Neural progenitor cell (in vitro differentiated cells): Measurements from ENCODE around the gene ATXN7L1. TPM values are rescaled to one million over a fixed set of nuclear protein-coding genes. Genes with fewer than 3 reads are reported as not detected.

Experiments used
- DNase-seq: peaks from one replicate; pipeline ENCODE4 v3.0.0-alpha.2; 2016; ENCODE audit warnings: low spot score
- H2AFZ ChIP-seq: fragments of 200-600 bp; sonication (generic); replicated peaks from 2 replicates; pipeline ENCODE4 v1.6.1; 2016; ENCODE audit warnings: antibody characterized with exemption
- H3F3A ChIP-seq: fragments of 200-600 bp; sonication (generic); 2 replicates; pipeline ENCODE4 v1.6.1; 2016; ENCODE audit warnings: antibody characterized with exemption, low read depth
- H3K27ac ChIP-seq: fragments of 200-600 bp; sonication (generic); 2 replicates; pipeline ENCODE4 v1.5.1; 2016; ENCODE audit warnings: mild to moderate bottlenecking
- H3K27me3 ChIP-seq: fragments of 200-600 bp; sonication (generic); 2 replicates; pipeline ENCODE4 v1.6.1; 2016; ENCODE audit warnings: mild to moderate bottlenecking, moderate library complexity
- H3K36me3 ChIP-seq: fragments of 200-600 bp; sonication (generic); 2 replicates; pipeline ENCODE4 v1.5.1; 2016
- H3K4me1 ChIP-seq: fragments of 200-600 bp; sonication (generic); 2 replicates; pipeline ENCODE4 v1.6.1; 2016; ENCODE audit warnings: mixed run types
- H3K4me2 ChIP-seq: fragments of 200-600 bp; sonication (generic); 2 replicates; pipeline ENCODE4 v1.6.1; 2016
- H3K4me3 ChIP-seq: fragments of 200-600 bp; sonication (generic); 2 replicates; pipeline ENCODE4 v1.5.1; 2016
- H3K79me2 ChIP-seq: fragments of 200-600 bp; sonication (generic); 2 replicates; pipeline ENCODE4 v1.6.1; 2016; ENCODE audit warnings: low read depth
- H3K9ac ChIP-seq: fragments of 200-600 bp; sonication (generic); 2 replicates; pipeline ENCODE4 v1.6.1; 2016
- H3K9me3 ChIP-seq: fragments of 200-600 bp; sonication (generic); 2 replicates; pipeline ENCODE4 v1.5.1; 2016; ENCODE audit warnings: low read depth
- H4K20me1 ChIP-seq: fragments of 200-600 bp; sonication (generic); 2 replicates; pipeline ENCODE4 v1.6.1; 2016; ENCODE audit warnings: low read depth
- H3K27ac Mint-ChIP-seq: 3 replicates; pipeline ENCODE4 v1.8.0; 2021; ENCODE audit warnings: mixed read lengths
- H3K27me3 Mint-ChIP-seq: 2 replicates; pipeline ENCODE4 v1.8.0; 2022; ENCODE audit warnings: low read depth, mild to moderate bottlenecking, inconsistent platforms, moderate library complexity, mixed read lengths; ENCODE audit not compliant: insufficient read depth
- H3K36me3 Mint-ChIP-seq: 3 replicates; pipeline ENCODE4 v1.8.0; 2021; ENCODE audit warnings: mixed read lengths
- H3K4me1 Mint-ChIP-seq: 3 replicates; pipeline ENCODE4 v1.8.0; 2021; ENCODE audit warnings: mixed read lengths
- H3K4me3 Mint-ChIP-seq: 3 replicates; pipeline ENCODE4 v1.8.0; 2021; ENCODE audit warnings: mild to moderate bottlenecking, moderate library complexity, mixed read lengths
- H3K9me3 Mint-ChIP-seq: 3 replicates; pipeline ENCODE4 v1.8.0; 2020; ENCODE audit warnings: mixed read lengths
- CTCF ChIP-seq: fragments of 200-600 bp; sonication (generic); IDR thresholded peaks from 2 replicates; pipeline ENCODE4 v1.5.1; 2017; ENCODE audit warnings: antibody characterized with exemption, mild to moderate bottlenecking
- EZH2 ChIP-seq: fragments of 200-600 bp; sonication (generic); IDR thresholded peaks from 2 replicates; pipeline ENCODE4 v1.6.1; 2017; ENCODE audit warnings: antibody characterized with exemption, mild to moderate bottlenecking, moderate library complexity
- EZH2phosphoT487 ChIP-seq: fragments of 200-600 bp; sonication (generic); IDR thresholded peaks from 2 replicates; pipeline ENCODE4 v1.6.1; 2017; ENCODE audit warnings: antibody characterized with exemption
- total RNA-seq: library from RNA; depleted of rRNA; stranded (reverse); fragments of >200 nt; gene quantifications from 2 replicates; pipeline ENCODE4 v1.2.3, GENCODE V29; 2015; ENCODE audit warnings: low replicate concordance

ATXN7L1 gene
- total RNA-seq, 1 donor from 2014 or later, result 5.9 TPM

GRCh38 chr7:105748701-105749100 is 127.7 kb downstream of the ATXN7L1 start:
- Mint-ChIP-seq H3K27me3 (no peaks in the 10 kb centered on the region), H3K27ac (no peak overlapping the region), H3K4me1 (peaks cover 20% of the 10 kb centered on the region), H3K9me3 (no peaks in the 10 kb centered on the region), H3K4me3 (no peak overlapping the region), H3K36me3 (peaks cover 7% of the 10 kb centered on the region)
- H3K4me2 ChIP-seq, result peak overlapping the region; percentile 27
- H3K4me1 ChIP-seq, result peaks cover 27% of the 10 kb centered on the region
- H3K27me3 ChIP-seq, result no peaks in the 10 kb centered on the region
- no peak overlapping the region for H2AFZ ChIP-seq
- no peaks in the 10 kb centered on the region for H3K9me3 ChIP-seq
- H3K27ac ChIP-seq, result peak overlapping the region; percentile 46
- DNase-seq, result peak; percentile 31
- H4K20me1 ChIP-seq, result peaks cover 41% of the 10 kb centered on the region
- peaks cover 15% of the 10 kb centered on the region for H3F3A ChIP-seq
- TF ChIP-seq EZH2, result no peak
- TF ChIP-seq CTCF, result peak; percentile 7
- H3K79me2 ChIP-seq, result no peaks in the 10 kb centered on the region
- no peaks in the 10 kb centered on the region for H3K36me3 ChIP-seq
- no peak overlapping the region for H3K4me3 ChIP-seq
- no peak overlapping the region for H3K9ac ChIP-seq

- Histone ChIP-seq H3K4me3 (no peak overlapping the region), H3K79me2 (no peaks in the 10 kb centered on the region), H3K9me3 (no peaks in the 10 kb centered on the region), H3F3A (no peaks in the 10 kb centered on the region), H3K27ac (no peak overlapping the region), H3K9ac (no peak overlapping the region), H3K27me3 (no peaks in the 10 kb centered on the region), H3K4me1 (peaks cover 10% of the 10 kb centered on the region), H3K4me2 (no peak overlapping the region), H2AFZ (no peak overlapping the region), H3K36me3 (no peaks in the 10 kb centered on the region), H4K20me1 (peaks cover 32% of the 10 kb centered on the region)
- no peak for DNase-seq
- Mint-ChIP-seq H3K4me1 (peaks cover 23% of the 10 kb centered on the region), H3K27ac (no peak overlapping the region), H3K36me3 (peaks cover 4% of the 10 kb centered on the region), H3K9me3 (no peaks in the 10 kb centered on the region), H3K27me3 (no peaks in the 10 kb centered on the region), H3K4me3 (no peak overlapping the region)
- TF ChIP-seq CTCF, result no peak
- TF ChIP-seq EZH2phosphoT487, result no peak
- TF ChIP-seq EZH2, result no peak
These were observed 130.6 kb downstream of the ATXN7L1 start for GRCh38 chr7:105745681-105746330.

- TF ChIP-seq CTCF, result no peak
- no peak for TF ChIP-seq EZH2phosphoT487
- TF ChIP-seq EZH2, result no peak
- no peaks in the 10 kb centered on the region for H3F3A ChIP-seq
- no peaks in the 10 kb centered on the region for H3K27me3 ChIP-seq
- peaks cover 8% of the 10 kb centered on the region for H3K4me1 ChIP-seq
- no peak overlapping the region for H3K9ac ChIP-seq
- peaks cover 30% of the 10 kb centered on the region for H4K20me1 ChIP-seq
- peaks cover 23% of the 10 kb centered on the region for H3K4me1 Mint-ChIP-seq
- H3K27me3 Mint-ChIP-seq, result peaks cover 3% of the 10 kb centered on the region
- H3K4me2 ChIP-seq, result no peak overlapping the region
- no peak overlapping the region for H2AFZ ChIP-seq
- H3K36me3 ChIP-seq, result no peaks in the 10 kb centered on the region
- no peak overlapping the region for H3K4me3 Mint-ChIP-seq
- no peaks in the 10 kb centered on the region for H3K9me3 Mint-ChIP-seq
- H3K36me3 Mint-ChIP-seq, result peaks cover 3% of the 10 kb centered on the region
- no peak overlapping the region for H3K4me3 ChIP-seq
- no peak overlapping the region for H3K27ac Mint-ChIP-seq
- H3K9me3 ChIP-seq, result no peaks in the 10 kb centered on the region
- no peak overlapping the region for H3K27ac ChIP-seq
- no peak for DNase-seq
- H3K79me2 ChIP-seq, result no peaks in the 10 kb centered on the region
These were observed 132.1 kb downstream of the ATXN7L1 start for GRCh38 chr7:105744258-105744657.
